Stomach (tissue), 4 donors: ENCODE data around the gene FOXL2.

Source experiments
- CTCF ChIP-seq, 7 experiments: fragments of 450-650 bp in 4 of 7; fragments of 200-600 bp in 3 of 7; sonication (generic) in 3 of 7; IDR thresholded peaks; one replicate each; pipeline ENCODE4 v1.5.1; 2016 to 2019; ENCODE audit warnings: antibody characterized with exemption in 7 of 7, control low read depth in 2 of 7, mild to moderate bottlenecking in 1 of 7
- POLR2A ChIP-seq, 4 donors: fragments of 450-650 bp; IDR thresholded peaks; one replicate each; pipeline ENCODE4 v1.6.1; 2016; ENCODE audit warnings: antibody characterized with exemption in 4 of 4, control low read depth in 2 of 4, mild to moderate bottlenecking in 1 of 4, moderate library complexity in 1 of 4
- POLR2AphosphoS5 ChIP-seq, 3 donors: sonication (generic); formaldehyde crosslinking; IDR thresholded peaks; one replicate each; pipeline ENCODE4 v1.6.1; 2016; ENCODE audit warnings: antibody characterized with exemption in 3 of 3

- TF ChIP-seq POLR2A (IDR thresholded peaks at IDR 0.05) = no peak
- no peak for TF ChIP-seq POLR2AphosphoS5 (IDR thresholded peaks at IDR 0.05)
- TF ChIP-seq CTCF (IDR thresholded peaks at IDR 0.05) = no peak
Measured at GRCh38 chr3:138914870-138915502, 32.0 kb downstream of the FOXL2 start.
